Metanephros (tissue), 1 donor: ENCODE data around the gene HNRNPM. TPM values are rescaled to one million over a fixed set of nuclear protein-coding genes. Genes with fewer than 3 reads are reported as not detected.

Experiments used
- total RNA-seq: library from RNA; depleted of rRNA; stranded (reverse); fragments of >200 nt; gene quantifications from one replicate; pipeline ENCODE4 v1.2.3, GENCODE V29; 2014

Gene HNRNPM, protein sequence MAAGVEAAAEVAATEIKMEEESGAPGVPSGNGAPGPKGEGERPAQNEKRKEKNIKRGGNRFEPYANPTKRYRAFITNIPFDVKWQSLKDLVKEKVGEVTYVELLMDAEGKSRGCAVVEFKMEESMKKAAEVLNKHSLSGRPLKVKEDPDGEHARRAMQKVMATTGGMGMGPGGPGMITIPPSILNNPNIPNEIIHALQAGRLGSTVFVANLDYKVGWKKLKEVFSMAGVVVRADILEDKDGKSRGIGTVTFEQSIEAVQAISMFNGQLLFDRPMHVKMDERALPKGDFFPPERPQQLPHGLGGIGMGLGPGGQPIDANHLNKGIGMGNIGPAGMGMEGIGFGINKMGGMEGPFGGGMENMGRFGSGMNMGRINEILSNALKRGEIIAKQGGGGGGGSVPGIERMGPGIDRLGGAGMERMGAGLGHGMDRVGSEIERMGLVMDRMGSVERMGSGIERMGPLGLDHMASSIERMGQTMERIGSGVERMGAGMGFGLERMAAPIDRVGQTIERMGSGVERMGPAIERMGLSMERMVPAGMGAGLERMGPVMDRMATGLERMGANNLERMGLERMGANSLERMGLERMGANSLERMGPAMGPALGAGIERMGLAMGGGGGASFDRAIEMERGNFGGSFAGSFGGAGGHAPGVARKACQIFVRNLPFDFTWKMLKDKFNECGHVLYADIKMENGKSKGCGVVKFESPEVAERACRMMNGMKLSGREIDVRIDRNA
- 160 TPM for total RNA-seq

DNA sequence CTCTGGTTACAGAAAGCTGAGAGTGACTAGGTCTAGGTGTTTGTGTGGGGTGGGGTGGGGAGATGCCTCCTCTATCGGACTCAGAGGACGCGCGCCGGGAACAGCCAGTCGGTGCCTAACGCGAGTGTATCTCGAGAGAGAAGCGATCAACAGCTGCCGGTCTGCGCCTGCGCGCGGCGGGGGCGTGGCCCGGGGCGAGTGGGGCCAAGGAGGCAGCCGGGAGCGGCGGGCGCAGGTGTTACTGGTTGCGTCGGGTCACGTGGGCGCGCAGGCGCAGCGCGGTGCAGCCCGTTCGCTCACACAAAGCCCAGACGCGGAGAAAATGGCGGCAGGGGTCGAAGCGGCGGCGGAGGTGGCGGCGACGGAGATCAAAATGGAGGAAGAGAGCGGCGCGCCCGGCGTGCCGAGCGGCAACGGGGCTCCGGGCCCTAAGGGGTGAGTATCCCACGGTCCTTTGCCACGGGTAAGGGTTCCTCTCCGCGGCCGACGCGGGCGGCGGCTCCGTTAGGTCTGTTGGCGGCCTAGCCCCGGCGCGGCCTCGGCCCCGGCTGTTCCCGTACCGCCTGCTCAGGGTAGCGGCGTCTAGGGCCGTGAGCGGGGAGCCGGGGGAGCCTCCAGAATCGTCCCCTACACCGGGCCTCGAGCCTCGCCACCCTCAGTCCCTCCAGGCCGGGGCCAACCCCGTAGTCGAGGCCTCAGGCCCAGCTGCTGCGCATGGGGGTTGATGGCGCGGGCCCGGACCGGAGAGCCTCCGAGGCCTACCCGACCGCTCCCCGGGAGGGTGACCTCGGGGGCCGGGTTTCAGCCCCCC is at the start of gene HNRNPM:
TSS of gene HNRNPM (plus strand) at position 299 of the 811 bp plus-strand sequence. CDS start at position 323, 24 bp downstream.

GRCh38 chr19:8412783-8413628 is 31.8 kb upstream of the HNRNPM start, which contains the start of gene MARCHF2:
Gene MARCHF2 (plus strand): TSS chr19:8413305. CDS start chr19:8421841, 8,536 bp downstream.

DNA sequence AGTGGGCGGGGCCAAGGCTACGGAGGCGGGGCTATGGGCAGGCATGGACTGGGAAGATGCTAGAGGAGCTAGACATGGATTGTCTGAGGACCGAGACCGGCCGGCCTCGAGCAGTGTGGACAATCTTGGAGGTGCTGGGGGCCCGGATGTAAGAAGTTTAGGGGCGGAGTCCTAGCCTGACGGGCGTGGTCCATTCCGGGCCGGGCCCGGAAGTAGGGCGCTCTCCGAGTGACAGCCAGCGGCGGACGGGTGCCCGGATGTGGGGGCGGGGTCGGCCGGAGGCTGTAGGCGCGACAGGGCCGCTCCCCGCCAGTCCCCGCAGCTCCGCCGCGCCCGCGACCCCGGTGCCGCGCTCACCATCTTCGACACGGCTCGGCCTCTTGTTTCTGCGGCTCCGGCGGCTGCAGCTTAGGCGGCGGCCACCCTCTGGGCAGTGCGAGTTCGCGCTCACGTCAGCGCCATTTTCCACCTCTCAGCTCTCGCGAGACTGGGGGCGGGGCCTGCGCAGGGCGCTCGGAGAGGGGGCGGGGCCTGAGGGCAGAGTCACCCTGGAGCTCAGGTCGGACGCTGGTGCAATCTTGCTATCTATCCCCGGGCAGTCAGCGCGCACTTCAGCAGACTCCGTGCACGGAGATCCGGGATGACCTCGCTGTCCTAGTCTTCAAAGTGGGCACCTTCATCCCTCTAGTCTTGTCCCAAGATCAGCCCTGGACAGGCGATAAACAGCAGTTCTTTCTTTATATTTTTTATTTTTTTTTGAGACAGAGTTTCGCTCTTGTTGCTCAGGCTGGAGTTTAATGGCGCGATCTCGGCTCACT is 69.1 kb downstream of the HNRNPM start, which contains the start of gene ZNF414:
TSS of gene ZNF414 (minus strand) at position 481 of the 818 bp plus-strand sequence. CDS start at position 360, 121 bp downstream.

Other genes with a start within 250 kb of the HNRNPM start
- 40.9 TPM for gene CERS4, start 235.6 kb upstream of the HNRNPM start, total RNA-seq
- 25.7 TPM for gene CD320, start 136.6 kb upstream of the HNRNPM start, total RNA-seq
- gene NDUFA7, start 123.6 kb upstream of the HNRNPM start, total RNA-seq = 31.6 TPM
- gene RPS28, start 123.5 kb upstream of the HNRNPM start, total RNA-seq = 847 TPM
- 29.7 TPM for gene KANK3, start 101.7 kb upstream of the HNRNPM start, total RNA-seq
- gene ANGPTL4, start 80.8 kb upstream of the HNRNPM start, total RNA-seq = 5.0 TPM
- gene RAB11B, start 54.6 kb upstream of the HNRNPM start, total RNA-seq = 224 TPM
- gene MARCHF2, start 31.7 kb upstream of the HNRNPM start, total RNA-seq = 34.8 TPM
- gene PRAM1, start 57.7 kb downstream of the HNRNPM start, total RNA-seq = 6.7 TPM
- gene ZNF414, start 69.2 kb downstream of the HNRNPM start, total RNA-seq = 20.1 TPM
- gene MYO1F, start 132.5 kb downstream of the HNRNPM start, total RNA-seq = 20.0 TPM
- 78.6 TPM for gene ADAMTS10, start 165.7 kb downstream of the HNRNPM start, total RNA-seq
- not detected for gene NFILZ, start 185.7 kb downstream of the HNRNPM start, total RNA-seq